ENCODE data around the gene TCF7L1.
"Not testable (repeated sequence)": the region's sequence is repeated elsewhere in the genome, so short reads cannot be mapped to it uniquely, and the experiment has no call there.

Gene TCF7L1

GRCh38 chr2:85131116-85131515, 2.1 kb upstream of the TCF7L1 start:
- in situ Hi-C loops (cut with MboI; ENCODE audit: low sequenced_read_pairs), result no loop called here

- in situ Hi-C loops (cut with MboI; ENCODE audit: low sequenced_read_pairs), result no loop called here
Measured at GRCh38 chr2:85132397-85132796, 795 bp upstream of the TCF7L1 start.

GRCh38 chr2:85133751-85134254, 611 bp downstream of the TCF7L1 start:
- in situ Hi-C loops (cut with MboI; ENCODE audit: low sequenced_read_pairs), result no loop called here

GRCh38 chr2:85134255-85134895, 1.2 kb downstream of the TCF7L1 start:
- in situ Hi-C loops (cut with MboI; ENCODE audit: low sequenced_read_pairs), result no loop called here

- in situ Hi-C loops (cut with MboI; ENCODE audit: low sequenced_read_pairs), result no loop called here
Measured at GRCh38 chr2:85134896-85135659, 1.9 kb downstream of the TCF7L1 start.

GRCh38 chr2:85135660-85135914, 2.4 kb downstream of the TCF7L1 start:
- in situ Hi-C loops (cut with MboI; ENCODE audit: low sequenced_read_pairs), result no loop called here

- in situ Hi-C loops (cut with MboI; ENCODE audit: low sequenced_read_pairs), result no loop called here
Measured at GRCh38 chr2:85137156-85137555, 4.0 kb downstream of the TCF7L1 start.

GRCh38 chr2:85143463-85144082, 10.4 kb downstream of the TCF7L1 start:
- in situ Hi-C loops (cut with MboI; ENCODE audit: low sequenced_read_pairs), result no loop called here

- in situ Hi-C loops (cut with MboI; ENCODE audit: low sequenced_read_pairs), result no loop called here
Measured at GRCh38 chr2:85145116-85145820, 12.1 kb downstream of the TCF7L1 start.

- in situ Hi-C loops (cut with MboI; ENCODE audit: low sequenced_read_pairs), result no loop called here
Measured at GRCh38 chr2:85148190-85148589, 15.0 kb downstream of the TCF7L1 start.

GRCh38 chr2:85151026-85151425, 17.8 kb downstream of the TCF7L1 start:
- in situ Hi-C loops (cut with MboI; ENCODE audit: low sequenced_read_pairs), result no loop called here

GRCh38 chr2:85152895-85153294, 19.7 kb downstream of the TCF7L1 start:
- in situ Hi-C loops (cut with MboI; ENCODE audit: low sequenced_read_pairs), result no loop called here

- in situ Hi-C loops (cut with MboI; ENCODE audit: low sequenced_read_pairs), result no loop called here
Measured at GRCh38 chr2:85154048-85154753, 21.0 kb downstream of the TCF7L1 start.

- in situ Hi-C loops (cut with MboI; ENCODE audit: low sequenced_read_pairs), result not testable (repeated sequence)
Measured at GRCh38 chr2:85155082-85155481, 21.9 kb downstream of the TCF7L1 start.

GRCh38 chr2:85156153-85156552, 23.0 kb downstream of the TCF7L1 start:
- in situ Hi-C loops (cut with MboI; ENCODE audit: low sequenced_read_pairs), result no loop called here

- in situ Hi-C loops (cut with MboI; ENCODE audit: low sequenced_read_pairs), result no loop called here
Measured at GRCh38 chr2:85156619-85157018, 23.4 kb downstream of the TCF7L1 start.

GRCh38 chr2:85157345-85157744, 24.2 kb downstream of the TCF7L1 start:
- in situ Hi-C loops (cut with MboI; ENCODE audit: low sequenced_read_pairs), result no loop called here

- in situ Hi-C loops (cut with MboI; ENCODE audit: low sequenced_read_pairs), result no loop called here
Measured at GRCh38 chr2:85158559-85159273, 25.5 kb downstream of the TCF7L1 start.

- in situ Hi-C loops (cut with MboI; ENCODE audit: low sequenced_read_pairs), result no loop called here
Measured at GRCh38 chr2:85159589-85159988, 26.4 kb downstream of the TCF7L1 start.
